LNCAP (cell line): ENCODE results near the gene RPGRIP1L.

Source experiments
- TF ChIP-seq, protein P1 (sequence below): fragments of 450-650 bp; IDR thresholded peaks from 2 replicates; pipeline ENCODE4 v1.5.1; 2017; ENCODE audit warnings: mild to moderate bottlenecking

The RPGRIP1L gene

GRCh38 chr16:53580038-53580802 is 123.4 kb downstream of the RPGRIP1L start:
- TF ChIP-seq, protein P1, sequence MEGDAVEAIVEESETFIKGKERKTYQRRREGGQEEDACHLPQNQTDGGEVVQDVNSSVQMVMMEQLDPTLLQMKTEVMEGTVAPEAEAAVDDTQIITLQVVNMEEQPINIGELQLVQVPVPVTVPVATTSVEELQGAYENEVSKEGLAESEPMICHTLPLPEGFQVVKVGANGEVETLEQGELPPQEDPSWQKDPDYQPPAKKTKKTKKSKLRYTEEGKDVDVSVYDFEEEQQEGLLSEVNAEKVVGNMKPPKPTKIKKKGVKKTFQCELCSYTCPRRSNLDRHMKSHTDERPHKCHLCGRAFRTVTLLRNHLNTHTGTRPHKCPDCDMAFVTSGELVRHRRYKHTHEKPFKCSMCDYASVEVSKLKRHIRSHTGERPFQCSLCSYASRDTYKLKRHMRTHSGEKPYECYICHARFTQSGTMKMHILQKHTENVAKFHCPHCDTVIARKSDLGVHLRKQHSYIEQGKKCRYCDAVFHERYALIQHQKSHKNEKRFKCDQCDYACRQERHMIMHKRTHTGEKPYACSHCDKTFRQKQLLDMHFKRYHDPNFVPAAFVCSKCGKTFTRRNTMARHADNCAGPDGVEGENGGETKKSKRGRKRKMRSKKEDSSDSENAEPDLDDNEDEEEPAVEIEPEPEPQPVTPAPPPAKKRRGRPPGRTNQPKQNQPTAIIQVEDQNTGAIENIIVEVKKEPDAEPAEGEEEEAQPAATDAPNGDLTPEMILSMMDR, result no peak

- TF ChIP-seq, protein P1, result no peak
Measured at GRCh38 chr16:53576904-53577303, 126.8 kb downstream of the RPGRIP1L start.

GRCh38 chr16:53576210-53576609 is 127.4 kb downstream of the RPGRIP1L start:
- TF ChIP-seq, protein P1, result no peak

DNA sequence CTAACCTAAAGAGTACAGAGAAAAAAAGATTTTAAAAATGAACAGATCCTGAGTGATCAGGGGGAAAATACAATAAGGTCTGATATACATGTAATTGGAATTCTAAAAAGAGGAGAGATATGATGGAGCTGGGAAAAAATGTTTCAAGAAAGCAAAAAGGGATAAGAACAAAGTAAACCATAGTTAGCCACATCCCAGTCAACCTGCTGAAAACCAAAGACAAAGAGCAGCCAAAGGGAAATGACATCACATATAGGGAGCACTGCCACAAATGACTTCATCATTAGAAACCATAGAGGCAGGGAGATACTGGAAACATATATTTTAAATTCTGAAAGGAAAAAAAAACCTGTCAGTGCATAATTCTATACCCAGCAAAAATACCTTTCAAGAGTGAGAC is 131.9 kb downstream of the RPGRIP1L start:
- TF ChIP-seq, protein P1, result no peak

- TF ChIP-seq, protein P1, result no peak
Measured at GRCh38 chr16:53566552-53567245, 137.0 kb downstream of the RPGRIP1L start.

GRCh38 chr16:53565296-53565863 is 138.3 kb downstream of the RPGRIP1L start:
- TF ChIP-seq, protein P1, result no peak

DNA sequence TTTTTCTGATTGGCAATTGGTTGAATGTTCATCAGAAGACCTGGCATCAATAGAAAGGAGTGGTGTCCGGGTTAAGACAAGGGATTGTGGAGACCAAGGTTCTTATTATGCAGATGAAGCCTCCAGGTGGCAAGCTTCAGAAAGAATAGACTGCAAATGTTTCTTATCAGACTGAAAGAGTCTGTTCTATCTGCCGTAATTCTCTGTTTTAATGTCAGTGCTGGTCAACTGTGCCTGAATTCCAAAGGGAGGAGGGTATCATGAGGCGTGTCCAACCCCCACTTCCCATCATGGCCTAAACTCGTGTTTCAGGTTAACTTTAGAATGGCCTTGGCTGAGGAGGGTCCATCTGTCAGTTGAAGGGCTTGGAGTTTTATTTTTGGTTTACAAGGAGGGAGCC is 140.2 kb downstream of the RPGRIP1L start:
- TF ChIP-seq, protein P1, result no peak
